Activated T-cell treated with anti-CD3 and anti-CD28 coated beads, Interleukin-2, amount 50 U/mL, for 1 hour (primary cell): ENCODE results near the gene AUNIP.

Experiments
- DNase-seq: peaks from one replicate; pipeline ENCODE4 v3.0.0-alpha.2; 2020

AUNIP gene

GRCh38 chr1:25787760-25788166 lies 71.5 kb downstream of the AUNIP start:
- no peak for DNase-seq

GRCh38 chr1:25786887-25787759 lies 72.1 kb downstream of the AUNIP start:
- no peak for DNase-seq

- DNase-seq = no peak
Observed at GRCh38 chr1:25785333-25786067, 73.8 kb downstream of the AUNIP start.

- DNase-seq = no peak
Observed at GRCh38 chr1:25784575-25785051, 74.6 kb downstream of the AUNIP start.
